Kidney (tissue), 14 donors: Measurements from ENCODE around the gene NAP1L4. TPM values are rescaled to one million over a fixed set of nuclear protein-coding genes. Genes with fewer than 3 reads are reported as not detected.

Experiments
- DNase-seq, 5 donors: peaks; one replicate each; pipeline ENCODE4 v3.0.0-alpha.2; 2013 to 2020
- FAIRE-seq: peaks from 2 replicates; lab custom pipeline; 2012; peaks lifted over from hg19 to GRCh38; lab: Jason Lieb, UNC
- H3K27ac ChIP-seq, 2 donors: one replicate each; pipeline ENCODE4 v1.7.0; 2013; ENCODE audit warnings: low read depth in 2 of 2, low read length in 2 of 2, inconsistent platforms in 1 of 2
- H3K27me3 ChIP-seq: one replicate; pipeline ENCODE4 v1.7.1; 2013; ENCODE audit warnings: low read length, inconsistent platforms; ENCODE audit not compliant: control insufficient read depth, insufficient read depth
- H3K36me3 ChIP-seq, 3 donors: one replicate each; pipeline versions ENCODE4 v1.7.0 to v1.7.1; 2013; ENCODE audit warnings: low read length in 3 of 3, control low read depth in 1 of 3, inconsistent platforms in 1 of 3; ENCODE audit not compliant: insufficient read depth in 3 of 3, control insufficient read depth in 2 of 3
- H3K4me1 ChIP-seq, 3 donors: one replicate each; pipeline versions ENCODE4 v1.7.0 to v1.7.1; 2013; ENCODE audit warnings: low read length in 3 of 3, inconsistent platforms in 1 of 3, low read depth in 1 of 3; ENCODE audit not compliant: control insufficient read depth in 2 of 3, insufficient read depth in 2 of 3
- H3K4me3 ChIP-seq, 3 donors: one replicate each; pipeline versions ENCODE4 v1.7.0 to v1.8.1; 2013; ENCODE audit warnings: low read length in 3 of 3, control low read depth in 1 of 3, inconsistent platforms in 1 of 3
- H3K9ac ChIP-seq, 3 donors: one replicate each; pipeline versions ENCODE4 v1.7.0 to v1.7.1; 2013; ENCODE audit warnings: low read length in 3 of 3, control low read depth in 1 of 3, inconsistent platforms in 1 of 3
- H3K9me3 ChIP-seq, 3 donors: one replicate each; pipeline versions ENCODE4 v1.7.0 to v1.7.1; 2013; ENCODE audit warnings: low read length in 3 of 3, control low read depth in 1 of 3, inconsistent platforms in 1 of 3; ENCODE audit not compliant: control insufficient read depth in 2 of 3, insufficient read depth in 1 of 3
- intact Hi-C: fragments of 100-400 bp; cut with DNase I; formaldehyde crosslinking; loops from one replicate; pipeline ENCODE4 v1.11.1; 2022
- polyA plus RNA-seq: library from polyadenylated mRNA; stranded (reverse); fragments of 350-450 nt; fragmentation: Illumina TruSeq; extraction: RNeasy Lipid Tissue Mini Kit (QIAGEN cat#74804); gene quantifications from one replicate; pipeline ENCODE4 v1.2.3, GENCODE V29; 2014; ENCODE audit warnings: low read depth, low replicate concordance; ENCODE audit not compliant: insufficient read depth
- total RNA-seq: library from RNA; stranded (reverse); fragmentation: NEBNext Ultra II Directional; extraction: Animal tissue kit (Norgen Biotek cat#: 25700); gene quantifications from one replicate; pipeline ENCODE4 v1.2.1, GENCODE V29; 2021
- TF ChIP-seq, protein P1 (sequence below): IDR thresholded peaks from 3 replicates; pipeline ENCODE4 v1.5.1; 2012; ENCODE audit warnings: mild to moderate bottlenecking, moderate library complexity, borderline replicate concordance; ENCODE audit not compliant: insufficient read depth; ENCODE audit errors: extremely low read depth
- donor health status: control.
- donor health status: control.
- donor health status: control.
- donor health status: control.
- donor health status: control.
- donor health status: DM: yes; HTN: yes; CAD: no.
- donor health status: Normal renal cell carcinoma (clear cell type).

Gene NAP1L4
- total and polyA plus RNA-seq, 2 donors from 2014 or later = 120 to 133 TPM

DNA sequence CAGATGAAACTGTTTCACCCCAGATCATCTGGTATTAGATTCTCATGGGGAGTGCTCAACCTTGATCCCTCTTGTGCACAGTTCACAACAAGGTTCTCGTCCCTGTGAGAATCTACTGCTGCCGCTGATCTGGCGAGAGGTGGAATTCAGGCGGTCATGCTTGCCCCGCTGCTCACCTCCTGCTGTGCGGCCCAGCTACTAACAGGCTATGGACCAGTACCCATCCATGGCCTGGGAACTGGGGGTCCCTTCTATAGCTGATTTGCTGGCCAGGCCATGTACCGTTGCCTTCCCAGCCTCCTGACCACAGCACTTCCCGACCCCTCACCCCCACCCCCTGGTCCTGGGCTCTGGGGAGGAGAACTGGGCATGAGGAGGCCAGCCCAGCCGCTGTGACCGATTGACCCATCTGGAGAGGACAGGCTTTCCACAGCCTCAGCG is 65.5 kb downstream of the NAP1L4 start:
- Histone ChIP-seq H3K9ac (no peak overlapping the region), H3K27ac (no peak overlapping the region), H3K27me3 (peaks cover 2% of the 10 kb centered on the region), H3K4me3 (no peak overlapping the region), H3K4me1 (peaks cover 0 to 13% (median 7%) of the 10 kb centered on the region in 3 donors), H3K9me3 (no peaks in the 10 kb centered on the region), H3K36me3 (no peaks in the 10 kb centered on the region)
- TF ChIP-seq, protein P1, sequence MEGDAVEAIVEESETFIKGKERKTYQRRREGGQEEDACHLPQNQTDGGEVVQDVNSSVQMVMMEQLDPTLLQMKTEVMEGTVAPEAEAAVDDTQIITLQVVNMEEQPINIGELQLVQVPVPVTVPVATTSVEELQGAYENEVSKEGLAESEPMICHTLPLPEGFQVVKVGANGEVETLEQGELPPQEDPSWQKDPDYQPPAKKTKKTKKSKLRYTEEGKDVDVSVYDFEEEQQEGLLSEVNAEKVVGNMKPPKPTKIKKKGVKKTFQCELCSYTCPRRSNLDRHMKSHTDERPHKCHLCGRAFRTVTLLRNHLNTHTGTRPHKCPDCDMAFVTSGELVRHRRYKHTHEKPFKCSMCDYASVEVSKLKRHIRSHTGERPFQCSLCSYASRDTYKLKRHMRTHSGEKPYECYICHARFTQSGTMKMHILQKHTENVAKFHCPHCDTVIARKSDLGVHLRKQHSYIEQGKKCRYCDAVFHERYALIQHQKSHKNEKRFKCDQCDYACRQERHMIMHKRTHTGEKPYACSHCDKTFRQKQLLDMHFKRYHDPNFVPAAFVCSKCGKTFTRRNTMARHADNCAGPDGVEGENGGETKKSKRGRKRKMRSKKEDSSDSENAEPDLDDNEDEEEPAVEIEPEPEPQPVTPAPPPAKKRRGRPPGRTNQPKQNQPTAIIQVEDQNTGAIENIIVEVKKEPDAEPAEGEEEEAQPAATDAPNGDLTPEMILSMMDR = no peak
- DNase-seq (peak in 1 of 5 donors; percentile 69), FAIRE-seq (no peak)
- intact Hi-C loops = no loop called here

DNA sequence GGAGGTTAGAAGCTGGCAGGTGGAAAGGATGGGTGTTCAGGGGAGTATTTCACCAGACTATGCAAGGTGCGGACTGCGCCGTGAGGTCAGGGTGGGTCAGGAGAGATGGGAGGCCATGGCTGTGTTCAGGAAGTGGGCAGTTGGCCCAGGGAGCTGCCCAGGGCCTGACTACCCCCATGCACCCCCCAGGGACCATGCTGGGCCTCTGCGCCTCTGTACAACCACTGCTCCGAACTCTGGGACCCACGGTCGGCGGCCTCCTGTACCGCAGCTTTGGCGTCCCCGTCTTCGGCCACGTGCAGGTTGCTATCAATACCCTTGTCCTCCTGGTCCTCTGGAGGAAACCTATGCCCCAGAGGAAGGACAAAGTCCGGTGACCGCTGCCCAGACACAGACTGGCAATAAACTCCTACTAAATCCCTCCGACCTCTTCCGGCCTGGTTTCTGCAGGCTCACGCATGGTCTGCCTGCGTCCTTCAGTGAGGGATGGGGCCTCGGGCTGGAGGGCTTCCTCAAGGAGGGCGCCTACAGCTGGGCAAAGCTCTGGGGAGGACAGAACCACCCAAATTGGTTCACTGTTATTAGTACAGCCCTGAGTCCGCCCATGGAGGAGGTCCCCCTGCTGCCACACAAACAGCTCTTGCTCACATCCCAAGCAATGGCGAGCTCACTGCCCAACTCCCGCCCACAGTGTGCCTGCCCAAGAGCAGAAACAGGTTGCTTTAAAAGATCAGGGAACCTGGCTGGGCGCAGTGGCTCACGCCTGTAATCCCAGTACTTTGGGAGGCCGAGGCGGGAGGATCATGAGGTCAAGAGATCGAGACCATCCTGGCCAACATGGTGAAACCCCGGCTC is 67.1 kb downstream of the NAP1L4 start:
- no peak for FAIRE-seq
- Histone ChIP-seq H3K4me3 (no peak overlapping the region), H3K27me3 (peaks cover 2% of the 10 kb centered on the region), H3K9ac (no peak overlapping the region), H3K36me3 (no peaks in the 10 kb centered on the region), H3K27ac (no peak overlapping the region), H3K9me3 (no peaks in the 10 kb centered on the region), H3K4me1 (peaks cover 0 to 10% (median 7%) of the 10 kb centered on the region in 3 donors)
- TF ChIP-seq, protein P1 = no peak
- DNase-seq = peak in 1 of 5 donors; percentile 73
- intact Hi-C loops = no loop called here

DNA sequence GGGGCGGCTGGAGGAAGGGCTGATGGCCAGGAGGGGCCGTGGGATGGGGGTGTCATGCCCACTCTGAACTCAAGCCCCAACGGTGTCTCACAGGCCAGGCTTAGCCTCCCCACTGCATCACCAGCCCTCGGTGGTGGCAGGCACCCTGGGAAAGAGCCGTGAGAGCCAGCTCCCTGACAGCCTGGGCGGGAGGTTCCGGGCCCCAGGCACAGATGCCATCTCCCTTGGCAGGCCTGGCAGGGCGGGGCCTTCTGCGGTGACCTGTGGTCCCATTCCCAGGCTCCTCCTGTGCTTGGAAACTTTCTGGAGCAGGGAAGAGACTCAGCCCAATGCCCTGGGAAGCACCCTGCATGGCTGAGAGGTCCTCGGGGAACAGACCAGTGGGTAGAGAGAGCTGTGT is 67.7 kb downstream of the NAP1L4 start:
- FAIRE-seq = no peak
- peak overlapping the region in 1 of 2 donors; percentile 17 for H3K27ac ChIP-seq
- no peaks in the 10 kb centered on the region for H3K27me3 ChIP-seq
- H3K9ac ChIP-seq = no peak overlapping the region
- intact Hi-C loops = no loop called here
- no peaks in the 10 kb centered on the region for H3K9me3 ChIP-seq
- H3K4me3 ChIP-seq = no peak overlapping the region
- H3K36me3 ChIP-seq = no peaks in the 10 kb centered on the region
- TF ChIP-seq, protein P1 = no peak
- H3K4me1 ChIP-seq = peaks cover 0 to 7% (median 7%) of the 10 kb centered on the region in 3 donors
- DNase-seq = peak in 1 of 5 donors; percentile 79
